T-helper 2 cell treated with Interferon-gamma antibody and Interleukin-4, amounts not matched to agents 100 ng/mL and 5 ng/mL, for 36 hours (primary cell): ENCODE data around the gene TNFRSF11A. TPM values are rescaled to one million over a fixed set of nuclear protein-coding genes. Genes with fewer than 3 reads are reported as not detected.

Experiments
- total RNA-seq: library from RNA; stranded (reverse); gene quantifications from 2 replicates; pipeline ENCODE4 v1.2.3, GENCODE V29; 2022

Gene TNFRSF11A
- total RNA-seq, 1 donor from 2014 or later, result 29.6 TPM

Other genes with a start within 250 kb of the TNFRSF11A start
- 27.3 and 27.6 TPM in 2 replicates for gene PIGN, start 138.3 kb upstream of the TNFRSF11A start, total RNA-seq
- gene RELCH, start 138.1 kb upstream of the TNFRSF11A start, total RNA-seq, result 38.0 and 40.3 TPM in 2 replicates
- gene ZCCHC2, start 197.7 kb downstream of the TNFRSF11A start, total RNA-seq, result 43.0 and 43.4 TPM in 2 replicates